ENCODE data around the gene ANKRD55. TPM values are rescaled to one million over a fixed set of nuclear protein-coding genes. Genes with fewer than 3 reads are reported as not detected.
"Not testable (repeated sequence)": the region's sequence is repeated elsewhere in the genome, so short reads cannot be mapped to it uniquely, and the experiment has no call there.

The ANKRD55 gene
- total RNA-seq, 1 experiment from 2014 or later, result 0.27 TPM

DNA sequence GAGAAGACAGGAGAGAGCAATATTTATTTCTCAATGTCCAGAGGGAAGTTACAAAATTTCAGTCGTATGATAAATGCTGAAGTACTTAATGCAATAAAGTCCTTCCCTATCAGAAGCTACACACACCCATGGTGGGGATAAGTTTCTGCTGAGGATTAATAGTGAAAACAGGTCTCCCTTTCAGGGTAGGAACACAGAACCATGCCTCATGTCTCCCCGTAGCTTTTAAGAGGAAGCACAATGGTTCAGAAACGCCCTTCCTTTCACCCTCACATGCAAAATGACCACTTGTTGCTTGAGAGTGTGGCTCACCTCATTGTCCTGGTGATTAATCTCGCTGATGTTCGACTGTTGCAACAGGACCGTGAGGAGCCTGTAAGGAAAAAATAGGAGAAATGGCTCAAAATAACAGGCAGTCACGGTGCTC, 73.6 kb downstream of the ANKRD55 start:
- BruUV-seq (replicated peaks), result no TSS peak
- Mint-ChIP-seq H3K27ac (ENCODE audit: unreplicated experiment) (peak overlapping the region; percentile 90), H3K4me1 (ENCODE audit: low read depth, unreplicated experiment) (peaks cover 48% of the 10 kb centered on the region), H3K36me3 (ENCODE audit: insufficient read depth, unreplicated experiment) (no peaks in the 10 kb centered on the region), H3K27me3 (ENCODE audit: insufficient read depth, unreplicated experiment) (no peaks in the 10 kb centered on the region), H3K9me3 (ENCODE audit: unreplicated experiment) (no peaks in the 10 kb centered on the region), H3K4me3 (ENCODE audit: unreplicated experiment) (no peak overlapping the region)
- Histone ChIP-seq H3K27me3 (replicated peaks; ENCODE audit: control insufficient read depth, insufficient read depth, low read length) (no peaks in the 10 kb centered on the region), H3K4me3 (ENCODE audit: low read depth, low read length) (no peak overlapping the region), H3K4me1 (peaks cover 71% of the 10 kb centered on the region), H3K36me3 (ENCODE audit: control insufficient read depth, insufficient read depth, low read length) (no peaks in the 10 kb centered on the region; the same call in 1 of the 2 replicates), H3K9me3 (no peaks in the 10 kb centered on the region)
- ChIA-PET CTCF (no interaction called here), POLR2A (no interaction called here)
- intact Hi-C loops (cut with micrococcal nuclease; ENCODE audit: unreplicated experiment), result no loop called here
- TF ChIP-seq, protein P1, sequence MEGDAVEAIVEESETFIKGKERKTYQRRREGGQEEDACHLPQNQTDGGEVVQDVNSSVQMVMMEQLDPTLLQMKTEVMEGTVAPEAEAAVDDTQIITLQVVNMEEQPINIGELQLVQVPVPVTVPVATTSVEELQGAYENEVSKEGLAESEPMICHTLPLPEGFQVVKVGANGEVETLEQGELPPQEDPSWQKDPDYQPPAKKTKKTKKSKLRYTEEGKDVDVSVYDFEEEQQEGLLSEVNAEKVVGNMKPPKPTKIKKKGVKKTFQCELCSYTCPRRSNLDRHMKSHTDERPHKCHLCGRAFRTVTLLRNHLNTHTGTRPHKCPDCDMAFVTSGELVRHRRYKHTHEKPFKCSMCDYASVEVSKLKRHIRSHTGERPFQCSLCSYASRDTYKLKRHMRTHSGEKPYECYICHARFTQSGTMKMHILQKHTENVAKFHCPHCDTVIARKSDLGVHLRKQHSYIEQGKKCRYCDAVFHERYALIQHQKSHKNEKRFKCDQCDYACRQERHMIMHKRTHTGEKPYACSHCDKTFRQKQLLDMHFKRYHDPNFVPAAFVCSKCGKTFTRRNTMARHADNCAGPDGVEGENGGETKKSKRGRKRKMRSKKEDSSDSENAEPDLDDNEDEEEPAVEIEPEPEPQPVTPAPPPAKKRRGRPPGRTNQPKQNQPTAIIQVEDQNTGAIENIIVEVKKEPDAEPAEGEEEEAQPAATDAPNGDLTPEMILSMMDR (IDR thresholded peaks at IDR 0.05; ENCODE audit: insufficient read depth in 1 of 2, low read depth in 1 of 2, low read length in 1 of 2, severe bottlenecking in 1 of 2, unreplicated experiment in 1 of 2), result no peak
- no peak for DNase-seq

DNA sequence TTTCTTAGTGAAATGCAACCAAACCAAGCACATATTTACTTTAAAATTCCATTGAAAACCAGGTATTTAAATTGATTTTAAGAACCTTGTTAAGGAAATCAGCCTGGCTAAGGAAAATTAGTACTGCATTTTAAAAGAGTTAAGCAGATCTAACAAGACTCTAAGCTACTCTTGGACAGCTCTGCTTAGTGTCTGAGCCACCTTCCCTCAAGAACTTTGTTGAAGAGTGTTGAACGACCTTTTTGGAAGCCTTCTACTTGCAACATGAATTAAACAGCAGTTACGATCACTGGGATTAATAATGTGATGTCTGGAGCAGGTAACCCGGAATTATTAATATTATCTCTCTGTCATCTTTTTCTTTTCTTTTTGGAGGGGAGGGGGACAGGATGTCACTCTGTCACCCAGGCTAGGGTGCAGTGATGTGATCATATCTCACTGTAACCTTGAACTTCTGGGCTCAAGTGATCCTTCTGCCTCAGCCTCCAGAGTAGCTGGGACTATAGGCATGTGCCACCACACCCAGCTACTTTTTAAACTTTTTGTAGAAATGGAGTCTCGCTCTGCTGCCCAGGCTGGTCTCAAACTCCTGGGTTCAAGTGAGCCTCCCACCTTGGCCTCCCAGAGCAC, 74.7 kb downstream of the ANKRD55 start:
- Mint-ChIP-seq H3K27ac (ENCODE audit: unreplicated experiment) (peak overlapping the region; percentile 90), H3K36me3 (ENCODE audit: insufficient read depth, unreplicated experiment) (no peaks in the 10 kb centered on the region), H3K4me3 (ENCODE audit: unreplicated experiment) (no peak overlapping the region), H3K9me3 (ENCODE audit: unreplicated experiment) (no peaks in the 10 kb centered on the region), H3K4me1 (ENCODE audit: low read depth, unreplicated experiment) (peaks cover 48% of the 10 kb centered on the region), H3K27me3 (ENCODE audit: insufficient read depth, unreplicated experiment) (no peaks in the 10 kb centered on the region)
- no peak overlapping the region for H3K4me3 ChIP-seq (ENCODE audit: low read depth, low read length)
- BruUV-seq (replicated peaks), result no TSS peak
- H3K4me1 ChIP-seq, result peaks cover 72% of the 10 kb centered on the region
- H3K36me3 ChIP-seq (ENCODE audit: control insufficient read depth, insufficient read depth, low read length), result no peaks in the 10 kb centered on the region; the same call in 1 of the 2 replicates
- DNase-seq, result no peak
- intact Hi-C loops (cut with micrococcal nuclease; ENCODE audit: unreplicated experiment), result no loop called here
- POLR2A ChIA-PET, result no interaction called here
- TF ChIP-seq, protein P1 (IDR thresholded peaks at IDR 0.05; ENCODE audit: insufficient read depth in 1 of 2, low read depth in 1 of 2, low read length in 1 of 2, severe bottlenecking in 1 of 2, unreplicated experiment in 1 of 2), result no peak
- H3K9me3 ChIP-seq, result no peaks in the 10 kb centered on the region
- H3K27me3 ChIP-seq (replicated peaks; ENCODE audit: control insufficient read depth, insufficient read depth, low read length), result no peaks in the 10 kb centered on the region
- CTCF ChIA-PET, result no interaction called here

DNA sequence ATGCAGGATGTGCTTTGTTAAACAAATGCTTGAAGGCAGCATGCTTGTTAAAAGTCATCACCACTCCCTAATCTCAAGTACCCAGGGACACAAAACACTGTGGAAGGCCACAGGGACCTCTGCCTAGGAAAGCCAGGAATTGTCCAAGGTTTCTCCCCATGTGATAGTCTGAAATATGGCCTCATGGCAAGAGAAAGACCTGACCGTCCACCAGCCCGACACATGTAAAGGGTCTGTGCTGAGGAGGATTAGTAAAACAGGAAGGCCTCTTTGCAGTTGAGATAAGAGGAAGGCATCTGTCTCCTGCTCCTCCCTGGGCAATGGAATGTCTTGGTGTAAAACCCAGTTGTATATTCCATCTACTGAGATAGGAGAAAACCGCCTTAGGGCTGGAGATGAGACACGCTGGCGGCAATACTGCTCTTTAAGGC, 75.9 kb downstream of the ANKRD55 start:
- H3K36me3 ChIP-seq (ENCODE audit: control insufficient read depth, insufficient read depth, low read length); H3K9me3 ChIP-seq; H3K36me3 Mint-ChIP-seq (ENCODE audit: insufficient read depth, unreplicated experiment); H3K27me3 ChIP-seq (replicated peaks; ENCODE audit: control insufficient read depth, insufficient read depth, low read length); BruUV-seq (replicated peaks); H3K27me3 Mint-ChIP-seq (ENCODE audit: insufficient read depth, unreplicated experiment); H3K4me3 ChIP-seq (ENCODE audit: low read depth, low read length); POLR2A ChIA-PET; H3K9me3 Mint-ChIP-seq (ENCODE audit: unreplicated experiment): not testable (repeated sequence)
- peak overlapping the region; percentile 90 for H3K27ac Mint-ChIP-seq (ENCODE audit: unreplicated experiment)
- CTCF ChIA-PET, result interaction anchor here (0.6 kb wide), 1 partner anchor 221 kb away, joined by 4 read pairs; no protein-coding TSS in a partner anchor
- H3K4me3 Mint-ChIP-seq (ENCODE audit: unreplicated experiment), result peak overlapping the region; percentile 56
- DNase-seq, result peak; percentile 79 to 90
- peaks cover 47% of the 10 kb centered on the region for H3K4me1 Mint-ChIP-seq (ENCODE audit: low read depth, unreplicated experiment)
- intact Hi-C loops (cut with micrococcal nuclease; ENCODE audit: unreplicated experiment), result loop anchor here (1.0 kb wide), 5 partner anchors 12 to 162 kb away; no protein-coding TSS in a partner anchor
- peaks cover 79% of the 10 kb centered on the region for H3K4me1 ChIP-seq

GRCh38 chr5:56156585-56157190, 76.4 kb downstream of the ANKRD55 start:
- H3K27me3 ChIP-seq (replicated peaks; ENCODE audit: control insufficient read depth, insufficient read depth, low read length); H3K36me3 ChIP-seq (ENCODE audit: control insufficient read depth, insufficient read depth, low read length); H3K4me3 Mint-ChIP-seq (ENCODE audit: unreplicated experiment); H3K27me3 Mint-ChIP-seq (ENCODE audit: insufficient read depth, unreplicated experiment); CTCF ChIA-PET; H3K9me3 ChIP-seq; H3K9me3 Mint-ChIP-seq (ENCODE audit: unreplicated experiment); H3K4me3 ChIP-seq (ENCODE audit: low read depth, low read length); POLR2A ChIA-PET; H3K36me3 Mint-ChIP-seq (ENCODE audit: insufficient read depth, unreplicated experiment): not testable (repeated sequence)
- intact Hi-C loops (cut with micrococcal nuclease; ENCODE audit: unreplicated experiment), result loop anchor here (1.0 kb wide), 5 partner anchors 11 to 161 kb away; no protein-coding TSS in a partner anchor
- peak in 1 of 2 experiments; percentile 71 for DNase-seq
- H3K27ac Mint-ChIP-seq (ENCODE audit: unreplicated experiment), result peak overlapping the region; percentile 90
- BruUV-seq (replicated peaks), result TSS peak; percentile 85
- peaks cover 42% of the 10 kb centered on the region for H3K4me1 Mint-ChIP-seq (ENCODE audit: low read depth, unreplicated experiment)
- peaks cover 75% of the 10 kb centered on the region for H3K4me1 ChIP-seq

Measured in Caco-2 (cell line).